GM13977 (cell line): ENCODE data around the gene GGCX.

Source experiments
- DNase-seq: peaks from one replicate; pipeline ENCODE4 v3.0.0; 2012; ENCODE audit warnings: low spot score
- in situ Hi-C: fragments of 300-500 bp; cut with MboI; formaldehyde crosslinking; loops from one replicate; pipeline ENCODE4 v1.12.0; 2022; ENCODE audit warnings: low sequenced_read_pairs, low pct_unique_long_range_greater_than_20kb, mixed read lengths, inconsistent platforms; ENCODE audit not compliant: unreplicated experiment
- TF ChIP-seq, protein P1 (sequence below): IDR thresholded peaks from 2 replicates; pipeline ENCODE4 v1.5.1; 2012; ENCODE audit warnings: mild to moderate bottlenecking, control low read depth; ENCODE audit not compliant: insufficient read depth; ENCODE audit errors: extremely low read depth, missing control alignments

Gene GGCX

DNA sequence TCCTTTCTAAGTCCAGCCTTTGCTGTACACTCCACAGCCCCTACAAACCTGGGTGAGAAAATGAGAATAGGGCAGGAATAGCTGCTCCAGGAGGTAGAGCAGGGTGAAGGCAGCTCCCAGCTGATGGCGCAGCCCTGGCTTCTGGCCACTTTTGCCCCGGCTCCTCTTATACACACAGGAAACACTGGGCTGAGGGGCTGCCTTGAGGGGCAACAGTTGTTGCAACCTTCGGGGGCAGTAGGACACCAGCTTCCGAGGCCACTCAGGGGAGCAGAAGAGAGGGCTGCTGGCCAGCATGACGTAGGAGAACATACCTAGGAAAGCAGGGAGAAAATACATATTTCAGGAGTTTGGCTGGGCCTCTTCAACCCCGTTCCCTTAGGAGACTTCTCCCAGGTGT lies 8.1 kb downstream of the GGCX start:
- DNase-seq, result no peak
- in situ Hi-C loops, result loop anchor here (5.0 kb wide), 1 partner anchor 131 kb away; no protein-coding TSS in a partner anchor

GRCh38 chr2:85551698-85552678 lies 9.3 kb downstream of the GGCX start:
- in situ Hi-C loops, result loop anchor here (5.0 kb wide), 1 partner anchor 130 kb away; no protein-coding TSS in a partner anchor
- DNase-seq, result peak; percentile 69
- TF ChIP-seq, protein P1, sequence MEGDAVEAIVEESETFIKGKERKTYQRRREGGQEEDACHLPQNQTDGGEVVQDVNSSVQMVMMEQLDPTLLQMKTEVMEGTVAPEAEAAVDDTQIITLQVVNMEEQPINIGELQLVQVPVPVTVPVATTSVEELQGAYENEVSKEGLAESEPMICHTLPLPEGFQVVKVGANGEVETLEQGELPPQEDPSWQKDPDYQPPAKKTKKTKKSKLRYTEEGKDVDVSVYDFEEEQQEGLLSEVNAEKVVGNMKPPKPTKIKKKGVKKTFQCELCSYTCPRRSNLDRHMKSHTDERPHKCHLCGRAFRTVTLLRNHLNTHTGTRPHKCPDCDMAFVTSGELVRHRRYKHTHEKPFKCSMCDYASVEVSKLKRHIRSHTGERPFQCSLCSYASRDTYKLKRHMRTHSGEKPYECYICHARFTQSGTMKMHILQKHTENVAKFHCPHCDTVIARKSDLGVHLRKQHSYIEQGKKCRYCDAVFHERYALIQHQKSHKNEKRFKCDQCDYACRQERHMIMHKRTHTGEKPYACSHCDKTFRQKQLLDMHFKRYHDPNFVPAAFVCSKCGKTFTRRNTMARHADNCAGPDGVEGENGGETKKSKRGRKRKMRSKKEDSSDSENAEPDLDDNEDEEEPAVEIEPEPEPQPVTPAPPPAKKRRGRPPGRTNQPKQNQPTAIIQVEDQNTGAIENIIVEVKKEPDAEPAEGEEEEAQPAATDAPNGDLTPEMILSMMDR, result peak; percentile 86

More for the DNA sequence above, 8.1 kb downstream of the GGCX start:
- TF ChIP-seq, protein P1, result no peak

- DNase-seq, result no peak
- TF ChIP-seq, protein P1, result no peak
- in situ Hi-C loops, result loop anchor here (5.0 kb wide), 1 partner anchor 128 kb away; no protein-coding TSS in a partner anchor
Measured at GRCh38 chr2:85550486-85550885, 10.8 kb downstream of the GGCX start.

DNA sequence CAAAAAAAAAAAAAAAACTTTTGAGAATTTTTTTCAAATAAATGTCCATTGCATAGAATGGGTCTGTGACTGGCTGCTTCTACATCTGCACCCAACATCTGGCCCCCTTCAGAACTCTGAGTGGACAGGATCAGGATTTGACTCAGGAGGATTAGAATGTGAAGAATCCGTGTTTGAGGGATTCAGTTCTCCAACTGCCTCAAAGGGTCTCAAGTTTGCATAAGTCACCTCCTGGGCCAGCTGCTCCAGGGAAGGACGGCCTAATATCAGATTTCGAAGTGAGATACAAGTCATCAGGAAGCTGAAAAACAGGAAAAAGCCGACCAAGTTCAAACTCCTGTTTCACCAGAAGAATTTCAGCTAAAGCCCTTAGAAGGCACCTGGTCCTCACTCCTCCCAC lies 11.5 kb downstream of the GGCX start:
- in situ Hi-C loops, result loop anchor here (5.0 kb wide), 1 partner anchor 128 kb away; no protein-coding TSS in a partner anchor
- TF ChIP-seq, protein P1, result no peak

DNA sequence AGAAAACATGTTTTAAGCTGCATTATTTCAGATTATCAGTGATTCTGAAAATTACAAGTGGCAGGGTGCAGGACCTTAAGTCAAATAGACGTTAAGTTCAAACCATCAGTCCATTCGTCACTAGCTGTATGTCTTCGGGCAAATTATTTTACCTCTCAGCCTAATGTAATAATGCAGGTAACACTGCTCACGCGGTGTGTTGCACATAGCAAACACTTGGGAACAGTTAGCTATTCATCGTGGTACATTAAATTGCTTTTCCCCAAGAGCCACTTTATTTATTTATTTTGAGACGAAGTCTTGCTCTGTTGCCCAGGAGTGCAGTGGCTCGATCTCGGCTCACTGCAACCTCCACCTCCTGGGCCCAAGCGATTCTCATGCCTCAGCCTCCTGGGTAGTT lies 12.2 kb downstream of the GGCX start:
- in situ Hi-C loops, result no loop called here
- TF ChIP-seq, protein P1, result no peak
- DNase-seq, result no peak

More for the DNA sequence above, 11.5 kb downstream of the GGCX start:
- DNase-seq, result no peak

DNA sequence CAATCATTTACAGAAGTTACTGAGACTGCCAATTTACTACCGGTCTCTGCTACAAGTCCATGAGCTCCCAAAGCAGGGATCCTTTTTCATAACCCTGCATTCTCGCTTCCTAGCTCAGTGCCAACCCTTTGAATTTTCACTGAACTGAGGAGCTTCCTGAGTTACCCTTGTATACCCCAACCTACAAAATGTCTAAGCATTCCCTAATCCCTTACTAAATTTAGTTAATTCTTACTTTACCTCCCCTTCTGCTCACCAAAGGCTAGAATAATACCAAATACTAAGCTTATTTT lies 12.7 kb downstream of the GGCX start:
- TF ChIP-seq, protein P1, result no peak
- DNase-seq, result no peak
- in situ Hi-C loops, result no loop called here
